HUES64 (cell line): Measurements from ENCODE around the gene DSG2.

ENCODE experiments used
- H3K27ac ChIP-seq: 2 replicates; pipeline ENCODE4 v1.7.0; 2013; ENCODE audit warnings: low read depth, low read length, inconsistent platforms
- H3K27me3 ChIP-seq: 2 replicates; pipeline ENCODE4 v1.6.1; 2013; ENCODE audit warnings: mild to moderate bottlenecking, low read length; ENCODE audit not compliant: insufficient read depth
- H3K36me3 ChIP-seq: 2 replicates; pipeline ENCODE4 v1.6.1; 2013; ENCODE audit warnings: mild to moderate bottlenecking, low read length; ENCODE audit not compliant: insufficient read depth
- H3K4me1 ChIP-seq: 2 replicates; pipeline ENCODE4 v1.6.1; 2013; ENCODE audit warnings: mild to moderate bottlenecking, low read length, moderate library complexity; ENCODE audit not compliant: insufficient read depth
- H3K4me3 ChIP-seq: 2 replicates; pipeline ENCODE4 v1.5.1; 2013; ENCODE audit warnings: mild to moderate bottlenecking, low read length, moderate library complexity
- H3K9ac ChIP-seq: 2 replicates; pipeline ENCODE4 v1.6.1; 2013; ENCODE audit warnings: mild to moderate bottlenecking, low read depth, low read length
- H3K9me3 ChIP-seq: 2 replicates; pipeline ENCODE4 v1.6.1; 2013; ENCODE audit warnings: low read depth, low read length; ENCODE audit not compliant: insufficient read depth
- WGBS: fragments of 150-250, 120-280 bp; methylation state at CpG from one replicate; pipeline ENCODE4 v1.1.7; 2013; ENCODE audit warnings: missing lambda C conversion rate; 5-methylcytosine and 5-hydroxymethylcytosine counted together

The DSG2 gene

GRCh38 chr18:31577195-31577594 lies 79.2 kb downstream of the DSG2 start:
- no peaks in the 10 kb centered on the region for H3K36me3 ChIP-seq
- no peaks in the 10 kb centered on the region for H3K27me3 ChIP-seq
- H3K4me3 ChIP-seq, result no peak overlapping the region
- H3K27ac ChIP-seq, result no peak overlapping the region
- no peak overlapping the region for H3K9ac ChIP-seq
- no peaks in the 10 kb centered on the region for H3K4me1 ChIP-seq
- no peaks in the 10 kb centered on the region for H3K9me3 ChIP-seq
- 100% methylated on average over 1 of the region's 1 CpG for WGBS

DNA sequence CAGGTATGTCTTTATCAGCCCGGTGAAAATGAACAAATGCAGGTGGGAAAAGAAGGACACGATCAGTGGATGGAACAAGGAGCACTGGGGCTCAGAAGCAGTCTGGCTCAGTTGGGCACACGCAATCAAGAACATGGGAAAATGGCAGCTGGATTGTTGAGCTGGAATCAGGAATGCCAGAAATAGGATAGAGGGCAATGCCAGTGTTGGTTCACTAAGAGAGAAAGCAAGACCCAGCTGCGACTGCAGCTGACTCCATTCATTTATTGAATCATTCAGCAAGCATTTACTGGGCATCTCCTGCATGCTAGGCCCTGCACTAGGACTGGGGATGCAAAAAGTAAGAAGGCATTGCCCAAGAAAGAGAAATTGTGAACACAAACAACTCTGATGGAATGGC lies 80.1 kb downstream of the DSG2 start:
- Histone ChIP-seq H3K9me3 (no peaks in the 10 kb centered on the region), H3K4me1 (no peaks in the 10 kb centered on the region), H3K27ac (no peak overlapping the region), H3K27me3 (no peaks in the 10 kb centered on the region), H3K4me3 (no peak overlapping the region), H3K9ac (no peak overlapping the region), H3K36me3 (no peaks in the 10 kb centered on the region)
- WGBS, result 93% methylated on average over 4 of the region's 4 CpGs

- no peaks in the 10 kb centered on the region for H3K9me3 ChIP-seq
- no peaks in the 10 kb centered on the region for H3K4me1 ChIP-seq
- no peaks in the 10 kb centered on the region for H3K36me3 ChIP-seq
- H3K27ac ChIP-seq, result no peak overlapping the region
- H3K4me3 ChIP-seq, result no peak overlapping the region
- H3K9ac ChIP-seq, result no peak overlapping the region
- no peaks in the 10 kb centered on the region for H3K27me3 ChIP-seq
- 98% methylated on average over 2 of the region's 2 CpGs for WGBS
These were observed 81.4 kb downstream of the DSG2 start for GRCh38 chr18:31579375-31579774.

GRCh38 chr18:31581498-31582197 lies 83.7 kb downstream of the DSG2 start:
- H3K27me3 ChIP-seq, result no peaks in the 10 kb centered on the region
- no peak overlapping the region for H3K9ac ChIP-seq
- WGBS, result 89% methylated on average over 3 of the region's 4 CpGs
- H3K4me1 ChIP-seq, result no peaks in the 10 kb centered on the region
- no peaks in the 10 kb centered on the region for H3K36me3 ChIP-seq
- H3K4me3 ChIP-seq, result no peak overlapping the region
- H3K27ac ChIP-seq, result no peak overlapping the region
- H3K9me3 ChIP-seq, result no peaks in the 10 kb centered on the region

GRCh38 chr18:31583185-31583854 lies 85.3 kb downstream of the DSG2 start:
- H3K9me3 ChIP-seq, result no peaks in the 10 kb centered on the region
- no peaks in the 10 kb centered on the region for H3K4me1 ChIP-seq
- no peak overlapping the region for H3K4me3 ChIP-seq
- no peak overlapping the region for H3K9ac ChIP-seq
- no peaks in the 10 kb centered on the region for H3K27me3 ChIP-seq
- no peak overlapping the region for H3K27ac ChIP-seq
- H3K36me3 ChIP-seq, result no peaks in the 10 kb centered on the region
- 95% methylated on average over 5 of the region's 5 CpGs for WGBS

DNA sequence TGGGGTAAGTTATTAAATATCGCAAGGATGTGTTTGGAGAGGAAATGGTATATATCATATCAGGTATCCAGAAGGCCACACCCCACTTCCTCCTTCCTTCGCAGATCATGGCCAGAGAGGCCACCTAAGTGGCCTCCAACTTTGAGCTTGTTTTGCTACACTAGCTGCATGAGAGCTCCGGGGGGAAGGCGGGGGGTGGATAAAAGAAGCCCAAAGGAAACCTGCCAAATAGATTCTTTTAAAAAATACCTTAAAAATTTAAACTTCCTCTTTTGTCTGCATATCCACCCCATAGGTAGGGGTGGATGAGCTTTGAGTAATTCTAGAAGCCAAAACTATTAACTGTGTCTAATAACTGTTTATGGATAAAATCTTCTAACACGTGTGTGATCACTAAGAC lies 88.0 kb downstream of the DSG2 start:
- no peaks in the 10 kb centered on the region for H3K9me3 ChIP-seq
- no peak overlapping the region for H3K9ac ChIP-seq
- no peak overlapping the region for H3K4me3 ChIP-seq
- H3K4me1 ChIP-seq, result peaks cover 2% of the 10 kb centered on the region; the same call in 1 of the 2 replicates
- H3K36me3 ChIP-seq, result no peaks in the 10 kb centered on the region
- no peaks in the 10 kb centered on the region for H3K27me3 ChIP-seq
- H3K27ac ChIP-seq, result no peak overlapping the region
- 93% methylated on average over 5 of the region's 5 CpGs for WGBS

GRCh38 chr18:31586616-31587015 lies 88.6 kb downstream of the DSG2 start:
- no peak overlapping the region for H3K27ac ChIP-seq
- no peaks in the 10 kb centered on the region for H3K36me3 ChIP-seq
- WGBS, result 87% methylated on average over 4 of the region's 5 CpGs
- H3K4me1 ChIP-seq, result peaks cover 2% of the 10 kb centered on the region; the same call in 1 of the 2 replicates
- H3K9ac ChIP-seq, result no peak overlapping the region
- no peaks in the 10 kb centered on the region for H3K9me3 ChIP-seq
- no peaks in the 10 kb centered on the region for H3K27me3 ChIP-seq
- no peak overlapping the region for H3K4me3 ChIP-seq

GRCh38 chr18:31587529-31587928 lies 89.6 kb downstream of the DSG2 start:
- no peak overlapping the region for H3K27ac ChIP-seq
- no peaks in the 10 kb centered on the region for H3K36me3 ChIP-seq
- no peak overlapping the region for H3K4me3 ChIP-seq
- no peaks in the 10 kb centered on the region for H3K9me3 ChIP-seq
- 88% methylated on average over 4 of the region's 4 CpGs for WGBS
- no peaks in the 10 kb centered on the region for H3K27me3 ChIP-seq
- H3K9ac ChIP-seq, result no peak overlapping the region
- H3K4me1 ChIP-seq, result peaks cover 2% of the 10 kb centered on the region; the same call in 1 of the 2 replicates

DNA sequence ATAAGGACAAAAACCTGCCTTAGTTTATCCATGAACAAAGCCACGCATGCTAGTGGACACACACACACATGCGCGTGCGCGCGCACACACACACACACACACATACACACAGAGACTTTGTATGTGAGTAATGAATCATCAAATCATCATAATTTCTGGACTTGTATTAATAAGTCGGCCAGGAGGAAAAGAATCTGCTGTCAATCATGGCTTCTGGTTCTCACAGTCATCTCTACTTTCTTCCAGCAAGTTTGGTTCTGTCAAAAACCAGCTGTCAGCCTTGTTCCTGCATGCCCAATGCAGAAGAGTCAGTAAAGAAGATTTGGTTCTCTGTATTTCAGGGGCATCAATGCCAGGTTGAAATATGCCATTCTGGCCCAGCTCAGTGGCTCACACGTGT lies 92.6 kb downstream of the DSG2 start:
- Histone ChIP-seq H3K9me3 (no peaks in the 10 kb centered on the region), H3K36me3 (no peaks in the 10 kb centered on the region), H3K9ac (no peak overlapping the region), H3K4me3 (no peak overlapping the region), H3K27ac (no peak overlapping the region), H3K27me3 (no peaks in the 10 kb centered on the region), H3K4me1 (peaks cover 2% of the 10 kb centered on the region; the same call in 1 of the 2 replicates)
- WGBS, result 83% methylated on average over 2 of the region's 8 CpGs

DNA sequence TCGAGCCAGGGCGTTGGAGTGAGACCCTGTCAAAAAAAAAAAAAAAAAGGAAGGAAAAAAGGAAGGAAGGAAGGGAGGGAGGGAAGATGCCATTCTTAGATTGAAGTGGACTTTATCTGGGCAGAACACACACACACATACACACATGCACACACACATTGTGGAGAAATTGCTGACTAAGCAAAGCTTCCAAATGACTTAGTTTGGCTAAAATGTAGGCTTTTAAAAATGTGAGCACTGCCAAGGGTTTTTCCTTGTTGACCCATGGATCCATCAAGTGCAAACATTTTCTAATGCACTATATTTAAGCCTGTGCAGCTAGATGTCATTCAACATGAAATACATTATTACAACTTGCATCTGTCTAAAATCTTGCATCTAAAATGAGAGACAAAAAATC lies 93.1 kb downstream of the DSG2 start:
- H3K27me3 ChIP-seq, result no peaks in the 10 kb centered on the region
- no peaks in the 10 kb centered on the region for H3K9me3 ChIP-seq
- 87% methylated on average over 2 of the region's 2 CpGs for WGBS
- H3K27ac ChIP-seq, result no peak overlapping the region
- no peaks in the 10 kb centered on the region for H3K36me3 ChIP-seq
- peaks cover 2% of the 10 kb centered on the region; the same call in 1 of the 2 replicates for H3K4me1 ChIP-seq
- H3K9ac ChIP-seq, result no peak overlapping the region
- no peak overlapping the region for H3K4me3 ChIP-seq

GRCh38 chr18:31591628-31592027 lies 93.7 kb downstream of the DSG2 start, which contains the start of gene TTR:
Gene TTR, plus strand, starts transcription at chr18:31591877. Its CDS starts 26 bp downstream, at chr18:31591903.
- H3K27ac ChIP-seq, result no peak within 1 kb of the TSS
- no peak within 1 kb of the TSS for H3K9ac ChIP-seq
- peaks cover 2% of the 10 kb centered on the region; the same call in 1 of the 2 replicates for H3K4me1 ChIP-seq
- H3K9me3 ChIP-seq, result no peaks in the 10 kb centered on the region
- no peaks in the 10 kb centered on the region for H3K36me3 ChIP-seq
- H3K27me3 ChIP-seq, result no peaks in the 10 kb centered on the region
- 86% methylated on average over 4 of the region's 5 CpGs for WGBS
- H3K4me3 ChIP-seq, result no peak within 1 kb of the TSS
